AG09319 (cell line): ENCODE data around the gene EEFSEC.

Experiments
- DNase-seq: peaks from one replicate; pipeline ENCODE4 v3.0.0-alpha.2; 2010; ENCODE audit warnings: low read depth; ENCODE audit errors: extremely low read depth
- TF ChIP-seq, protein P1 (sequence below): IDR thresholded peaks from 2 replicates; pipeline ENCODE4 v1.5.1; 2011; ENCODE audit warnings: low read depth, mild to moderate bottlenecking, inconsistent platforms, low read length, moderate library complexity

Gene EEFSEC

DNA sequence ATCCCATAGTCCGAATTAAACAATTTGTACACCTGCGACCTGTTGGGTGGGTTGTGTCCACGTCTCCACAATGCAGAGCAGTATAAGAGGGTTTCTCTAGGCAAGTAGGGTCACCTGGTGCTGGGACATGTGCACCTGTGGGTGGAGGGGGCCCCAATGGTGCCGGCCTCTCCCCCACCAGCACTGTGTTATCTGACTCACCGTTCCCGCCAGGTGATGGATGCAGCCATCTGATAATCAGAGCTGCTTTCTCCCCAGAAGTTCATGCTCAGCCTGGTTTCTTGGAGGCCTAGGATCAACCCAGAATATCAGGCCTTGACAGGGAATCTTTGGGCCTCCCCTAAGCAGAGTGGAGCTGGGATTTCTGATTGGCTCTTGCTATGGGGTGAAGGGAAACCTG lies 227.4 kb downstream of the EEFSEC start:
- TF ChIP-seq, protein P1, sequence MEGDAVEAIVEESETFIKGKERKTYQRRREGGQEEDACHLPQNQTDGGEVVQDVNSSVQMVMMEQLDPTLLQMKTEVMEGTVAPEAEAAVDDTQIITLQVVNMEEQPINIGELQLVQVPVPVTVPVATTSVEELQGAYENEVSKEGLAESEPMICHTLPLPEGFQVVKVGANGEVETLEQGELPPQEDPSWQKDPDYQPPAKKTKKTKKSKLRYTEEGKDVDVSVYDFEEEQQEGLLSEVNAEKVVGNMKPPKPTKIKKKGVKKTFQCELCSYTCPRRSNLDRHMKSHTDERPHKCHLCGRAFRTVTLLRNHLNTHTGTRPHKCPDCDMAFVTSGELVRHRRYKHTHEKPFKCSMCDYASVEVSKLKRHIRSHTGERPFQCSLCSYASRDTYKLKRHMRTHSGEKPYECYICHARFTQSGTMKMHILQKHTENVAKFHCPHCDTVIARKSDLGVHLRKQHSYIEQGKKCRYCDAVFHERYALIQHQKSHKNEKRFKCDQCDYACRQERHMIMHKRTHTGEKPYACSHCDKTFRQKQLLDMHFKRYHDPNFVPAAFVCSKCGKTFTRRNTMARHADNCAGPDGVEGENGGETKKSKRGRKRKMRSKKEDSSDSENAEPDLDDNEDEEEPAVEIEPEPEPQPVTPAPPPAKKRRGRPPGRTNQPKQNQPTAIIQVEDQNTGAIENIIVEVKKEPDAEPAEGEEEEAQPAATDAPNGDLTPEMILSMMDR: no peak
- DNase-seq: no peak

DNA sequence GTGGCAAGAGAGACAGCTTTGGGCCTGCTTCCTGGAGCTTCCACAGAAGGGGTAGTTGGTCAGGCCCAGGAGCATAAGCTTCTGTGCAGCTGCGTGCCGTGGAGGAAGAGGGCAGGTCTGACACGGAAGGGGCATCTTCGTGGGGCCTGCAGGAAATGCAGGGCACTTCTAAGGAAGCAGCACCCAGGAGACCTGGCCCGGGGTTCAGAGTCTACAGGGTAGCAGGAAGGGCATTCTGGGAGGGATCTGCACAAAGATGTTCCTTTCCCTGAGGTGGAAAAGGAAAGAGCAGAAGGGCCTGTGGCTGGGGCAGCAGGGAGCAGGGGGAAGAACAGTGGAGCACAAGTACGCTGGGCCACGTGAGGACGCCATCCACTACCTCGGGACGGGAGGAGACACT lies 228.3 kb downstream of the EEFSEC start:
- TF ChIP-seq, protein P1: no peak
- DNase-seq: no peak

DNA sequence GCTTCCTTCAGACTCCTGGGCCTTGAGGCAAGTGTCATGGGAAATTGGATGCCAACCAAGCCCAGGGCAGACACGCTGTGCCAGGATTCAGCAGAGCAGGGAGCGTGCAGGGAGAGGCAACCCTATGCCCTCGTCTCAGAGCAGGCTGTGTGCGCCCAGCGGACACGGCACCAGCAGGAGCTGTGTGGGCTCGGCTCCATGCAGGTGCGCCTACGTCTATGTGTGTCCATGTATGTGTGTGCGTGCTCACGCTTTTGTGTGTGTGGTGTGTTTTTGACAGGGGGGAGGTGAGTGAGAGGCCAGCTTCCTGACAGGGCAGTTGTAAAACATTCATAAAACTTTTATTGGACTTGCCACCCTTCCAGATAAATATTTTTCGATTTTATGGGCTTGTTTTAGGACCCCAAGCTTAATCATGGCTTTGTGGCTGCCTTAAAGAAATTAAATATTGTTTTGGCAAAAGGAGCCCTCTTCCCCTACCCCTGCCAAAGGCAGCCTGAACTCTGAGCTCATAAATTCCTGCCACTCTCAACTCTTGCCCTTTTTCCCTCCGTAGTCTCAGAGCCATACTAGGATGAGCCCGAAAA lies 229.0 kb downstream of the EEFSEC start:
- DNase-seq: no peak
- TF ChIP-seq, protein P1: no peak

DNA sequence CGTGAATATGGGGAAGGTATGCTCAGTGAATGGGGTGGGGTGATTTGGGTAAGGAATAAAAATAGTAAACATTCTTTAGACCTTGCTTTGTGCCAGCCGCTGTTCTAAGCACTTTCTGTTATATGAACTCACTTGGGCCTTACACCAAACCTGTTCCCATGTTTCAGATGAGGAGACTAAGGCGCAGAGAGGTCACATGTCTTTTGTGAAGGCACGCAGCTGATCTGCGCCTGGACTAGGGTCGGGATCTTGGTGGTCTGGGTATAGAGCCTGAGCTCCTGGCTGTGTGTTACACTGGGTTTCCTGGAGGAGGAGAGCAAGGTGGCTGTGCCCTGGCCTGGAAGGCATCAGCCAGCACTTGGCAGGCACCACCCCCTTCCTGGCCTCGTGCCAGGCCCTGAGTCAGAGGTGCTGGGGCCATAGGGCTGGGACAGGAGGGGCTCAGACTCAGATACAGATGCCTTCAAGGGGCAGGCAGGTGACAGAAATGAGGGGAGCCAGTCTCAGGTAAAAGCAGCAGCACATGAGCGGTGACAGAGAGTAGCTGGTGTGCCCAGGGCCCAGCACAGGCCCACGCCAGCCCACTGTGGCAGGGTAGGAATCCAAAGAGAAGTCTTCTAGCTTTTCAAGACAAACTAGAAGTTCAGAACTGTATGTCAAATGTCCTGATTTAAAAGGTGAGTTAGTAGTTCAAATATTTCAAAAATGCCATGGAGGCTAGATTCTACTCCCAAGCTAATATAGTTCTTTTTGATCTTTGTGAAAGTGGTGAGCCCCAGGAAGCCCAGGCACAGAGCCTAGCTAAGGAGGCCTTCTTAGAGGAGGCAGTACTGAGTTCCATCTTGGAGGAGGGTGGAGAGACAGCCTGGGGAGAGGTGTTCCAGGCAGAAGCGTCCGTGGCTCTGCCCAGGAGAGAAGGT lies 230.3 kb downstream of the EEFSEC start:
- TF ChIP-seq, protein P1: no peak
- no peak for DNase-seq

DNA sequence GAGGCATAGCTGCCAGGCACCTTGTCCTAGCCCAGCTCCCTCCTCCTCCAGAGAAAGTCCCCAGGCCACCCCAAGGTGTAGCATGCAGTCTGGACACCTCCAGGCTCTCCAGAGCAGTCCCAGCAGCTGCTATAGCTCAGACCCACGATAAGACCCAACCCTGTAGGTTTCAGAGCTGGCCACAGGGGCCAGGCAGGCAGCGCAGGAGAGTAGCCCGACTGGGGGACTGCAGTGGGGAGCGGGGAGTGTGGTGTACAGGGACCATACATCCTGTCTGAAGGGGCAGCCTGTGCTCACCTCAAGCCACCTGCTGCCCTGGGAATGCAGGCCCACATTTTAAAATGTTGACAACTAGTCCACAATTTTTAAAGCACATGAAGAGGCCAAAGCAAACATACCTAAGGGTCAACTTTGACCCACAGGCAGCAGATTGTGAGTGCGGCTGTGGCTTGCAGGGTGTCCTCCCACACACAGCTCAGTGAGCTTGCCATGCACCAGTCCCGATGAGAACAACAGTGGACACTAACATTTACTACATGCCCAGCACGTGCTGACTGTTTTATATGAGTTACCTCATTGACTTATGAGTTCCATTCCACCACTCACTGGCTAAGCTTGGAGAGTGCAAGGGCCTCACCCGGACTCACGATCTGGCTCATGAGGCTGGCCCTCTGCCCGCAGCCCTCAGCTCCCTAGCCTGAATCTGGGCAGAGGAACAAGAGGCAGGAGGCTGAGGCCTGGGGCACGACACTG lies 232.0 kb downstream of the EEFSEC start:
- TF ChIP-seq, protein P1: no peak
- peak; percentile 36 for DNase-seq

DNA sequence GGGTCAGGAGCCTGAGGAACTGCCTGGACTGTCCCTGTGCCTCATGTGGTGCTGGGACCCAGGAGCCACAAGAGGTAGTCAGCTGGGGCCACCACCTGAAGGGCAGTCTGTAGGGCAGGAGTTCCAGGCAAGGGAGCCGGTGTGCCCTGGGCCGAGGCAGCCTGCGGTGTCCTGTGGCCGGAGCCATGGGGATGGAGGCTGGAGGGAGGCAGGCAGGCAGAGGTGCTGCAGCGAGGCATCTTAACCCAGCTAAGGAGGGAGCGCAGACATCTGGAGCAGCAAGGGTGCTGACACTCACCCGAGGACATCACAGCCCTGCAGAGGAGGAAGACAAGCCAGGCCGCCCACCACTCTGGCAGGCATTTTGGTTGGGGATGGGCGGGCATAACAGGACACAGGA lies 235.7 kb downstream of the EEFSEC start:
- TF ChIP-seq, protein P1: no peak
- no peak for DNase-seq
